PC-3 (cell line): ENCODE data around the gene ZFHX2.

ENCODE experiments used
- EZH2phosphoT487 ChIP-seq: fragments of 300-600 bp; sonication (generic); IDR thresholded peaks from 2 replicates; pipeline ENCODE4 v1.6.1; 2018; ENCODE audit warnings: mild to moderate bottlenecking, antibody characterized with exemption, low read length, borderline replicate concordance
- TF ChIP-seq, protein P1 (sequence below): fragments of 300-600 bp; sonication (generic); conservative IDR thresholded peaks from 2 replicates; pipeline ENCODE4 v1.5.1; 2017; ENCODE audit warnings: antibody characterized with exemption, low read depth, mild to moderate bottlenecking, low read length

DNA sequence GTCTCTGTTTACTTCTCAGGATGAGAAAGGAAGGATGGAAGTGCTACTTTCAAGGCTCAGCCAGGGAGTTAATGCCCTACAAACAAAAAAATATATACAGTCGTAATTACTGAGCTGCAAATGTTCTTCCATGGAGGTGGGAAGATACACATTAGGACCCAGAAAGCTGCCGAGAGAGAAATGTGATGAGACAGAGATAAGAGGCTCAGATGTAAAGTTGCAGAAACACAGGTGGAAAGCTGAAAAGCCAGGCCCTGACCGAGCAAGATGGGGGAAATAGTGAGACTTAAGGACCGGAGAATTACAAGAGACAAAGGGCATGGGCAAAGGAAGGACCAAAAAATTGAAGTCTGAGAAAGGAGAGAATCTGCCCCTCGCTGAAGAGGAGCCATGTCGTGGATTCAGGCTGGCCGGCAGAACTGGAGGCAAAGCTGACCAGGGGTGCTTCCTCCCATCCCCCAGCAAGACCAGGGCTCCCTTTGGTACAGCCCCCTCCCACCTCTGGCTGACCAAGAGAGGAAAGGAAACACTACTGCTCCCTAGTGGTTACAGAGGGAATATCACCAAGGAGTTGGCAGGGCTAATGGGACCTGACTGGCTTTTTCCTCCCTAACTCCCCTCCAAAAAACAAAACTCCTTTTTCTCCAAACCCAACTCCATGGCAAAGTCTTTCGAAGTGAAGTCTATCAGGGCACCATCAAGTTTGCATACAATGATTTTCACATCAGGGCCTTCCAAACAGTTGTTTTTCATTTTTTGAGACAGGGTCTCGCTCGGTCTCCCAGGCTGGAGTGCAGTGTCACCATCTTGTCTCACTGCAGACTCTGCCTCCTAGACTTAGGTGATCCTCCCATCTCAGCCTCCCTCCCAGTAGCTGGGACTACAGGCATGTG lies 12.1 kb downstream of the ZFHX2 start:
- no peak for TF ChIP-seq EZH2phosphoT487
- TF ChIP-seq, protein P1, sequence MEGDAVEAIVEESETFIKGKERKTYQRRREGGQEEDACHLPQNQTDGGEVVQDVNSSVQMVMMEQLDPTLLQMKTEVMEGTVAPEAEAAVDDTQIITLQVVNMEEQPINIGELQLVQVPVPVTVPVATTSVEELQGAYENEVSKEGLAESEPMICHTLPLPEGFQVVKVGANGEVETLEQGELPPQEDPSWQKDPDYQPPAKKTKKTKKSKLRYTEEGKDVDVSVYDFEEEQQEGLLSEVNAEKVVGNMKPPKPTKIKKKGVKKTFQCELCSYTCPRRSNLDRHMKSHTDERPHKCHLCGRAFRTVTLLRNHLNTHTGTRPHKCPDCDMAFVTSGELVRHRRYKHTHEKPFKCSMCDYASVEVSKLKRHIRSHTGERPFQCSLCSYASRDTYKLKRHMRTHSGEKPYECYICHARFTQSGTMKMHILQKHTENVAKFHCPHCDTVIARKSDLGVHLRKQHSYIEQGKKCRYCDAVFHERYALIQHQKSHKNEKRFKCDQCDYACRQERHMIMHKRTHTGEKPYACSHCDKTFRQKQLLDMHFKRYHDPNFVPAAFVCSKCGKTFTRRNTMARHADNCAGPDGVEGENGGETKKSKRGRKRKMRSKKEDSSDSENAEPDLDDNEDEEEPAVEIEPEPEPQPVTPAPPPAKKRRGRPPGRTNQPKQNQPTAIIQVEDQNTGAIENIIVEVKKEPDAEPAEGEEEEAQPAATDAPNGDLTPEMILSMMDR, result peak; percentile 73
